GM12873 (cell line): ENCODE measurements around the gene SMPD3.
A peak's percentile ranks its signal among the peaks of the same experiment; 100 is the strongest.

Experiments
- TF ChIP-seq, protein P1 (sequence below): IDR thresholded peaks from 2 replicates; pipeline ENCODE4 v1.5.1; 2012; ENCODE audit warnings: low read depth, mild to moderate bottlenecking, moderate library complexity, low read length, control low read depth; ENCODE audit not compliant: insufficient read depth; ENCODE audit errors: missing control alignments

The SMPD3 gene

DNA sequence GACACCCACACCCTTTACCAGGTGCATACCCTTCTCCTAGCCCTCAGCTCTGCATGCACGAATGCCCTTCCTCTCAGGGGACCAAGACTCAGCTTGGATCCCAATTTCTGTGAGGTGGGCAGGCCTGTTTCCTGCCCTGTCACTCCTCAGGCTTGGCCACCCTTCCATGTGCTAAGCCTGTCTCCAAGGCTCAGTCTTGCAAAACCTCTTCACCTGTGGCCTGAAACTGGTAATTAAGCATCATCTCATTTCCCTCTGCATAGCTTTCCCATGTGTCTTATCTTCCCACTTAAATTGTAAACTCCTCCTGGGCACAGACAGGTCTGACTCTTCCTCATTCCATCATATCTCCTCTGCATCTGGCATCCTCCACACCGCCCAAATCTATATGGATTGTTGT lies 31.0 kb upstream of the SMPD3 start:
- TF ChIP-seq, protein P1, sequence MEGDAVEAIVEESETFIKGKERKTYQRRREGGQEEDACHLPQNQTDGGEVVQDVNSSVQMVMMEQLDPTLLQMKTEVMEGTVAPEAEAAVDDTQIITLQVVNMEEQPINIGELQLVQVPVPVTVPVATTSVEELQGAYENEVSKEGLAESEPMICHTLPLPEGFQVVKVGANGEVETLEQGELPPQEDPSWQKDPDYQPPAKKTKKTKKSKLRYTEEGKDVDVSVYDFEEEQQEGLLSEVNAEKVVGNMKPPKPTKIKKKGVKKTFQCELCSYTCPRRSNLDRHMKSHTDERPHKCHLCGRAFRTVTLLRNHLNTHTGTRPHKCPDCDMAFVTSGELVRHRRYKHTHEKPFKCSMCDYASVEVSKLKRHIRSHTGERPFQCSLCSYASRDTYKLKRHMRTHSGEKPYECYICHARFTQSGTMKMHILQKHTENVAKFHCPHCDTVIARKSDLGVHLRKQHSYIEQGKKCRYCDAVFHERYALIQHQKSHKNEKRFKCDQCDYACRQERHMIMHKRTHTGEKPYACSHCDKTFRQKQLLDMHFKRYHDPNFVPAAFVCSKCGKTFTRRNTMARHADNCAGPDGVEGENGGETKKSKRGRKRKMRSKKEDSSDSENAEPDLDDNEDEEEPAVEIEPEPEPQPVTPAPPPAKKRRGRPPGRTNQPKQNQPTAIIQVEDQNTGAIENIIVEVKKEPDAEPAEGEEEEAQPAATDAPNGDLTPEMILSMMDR, result no peak

DNA sequence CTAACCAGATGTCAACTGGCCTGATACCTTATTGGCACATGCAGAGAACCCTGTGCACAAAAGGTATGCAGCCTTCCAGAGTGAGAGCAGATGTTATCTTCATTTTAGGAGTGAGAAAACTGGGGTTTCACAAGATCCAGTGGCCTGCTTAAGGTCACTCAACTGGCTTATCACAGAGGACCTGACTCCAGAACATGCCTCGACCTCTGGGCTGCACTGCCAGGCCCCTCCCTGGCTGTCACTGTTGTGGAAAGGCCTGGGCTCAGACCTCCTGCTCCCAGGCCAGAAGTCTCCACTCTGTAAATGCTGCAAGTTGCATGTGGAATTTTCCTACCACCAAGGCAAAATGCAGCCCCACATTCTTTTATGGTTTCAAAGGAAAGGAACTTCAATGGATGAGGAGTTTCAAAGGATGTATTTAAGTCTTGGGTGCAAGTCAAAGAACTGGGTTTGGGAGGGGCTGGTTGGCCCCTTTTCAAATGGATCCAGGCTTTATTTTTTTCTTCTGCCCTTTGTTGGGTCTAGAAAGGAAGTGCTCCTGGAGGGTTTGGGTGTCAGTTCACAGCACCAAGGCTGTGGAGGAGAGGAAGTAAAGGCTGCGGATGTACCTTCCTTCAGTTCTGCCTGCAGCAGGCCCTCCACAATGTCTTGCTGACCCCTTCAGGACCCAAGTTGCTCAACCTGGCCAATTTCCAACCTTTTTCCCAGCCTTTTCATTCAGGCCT lies 30.4 kb upstream of the SMPD3 start:
- TF ChIP-seq, protein P1, result no peak

DNA sequence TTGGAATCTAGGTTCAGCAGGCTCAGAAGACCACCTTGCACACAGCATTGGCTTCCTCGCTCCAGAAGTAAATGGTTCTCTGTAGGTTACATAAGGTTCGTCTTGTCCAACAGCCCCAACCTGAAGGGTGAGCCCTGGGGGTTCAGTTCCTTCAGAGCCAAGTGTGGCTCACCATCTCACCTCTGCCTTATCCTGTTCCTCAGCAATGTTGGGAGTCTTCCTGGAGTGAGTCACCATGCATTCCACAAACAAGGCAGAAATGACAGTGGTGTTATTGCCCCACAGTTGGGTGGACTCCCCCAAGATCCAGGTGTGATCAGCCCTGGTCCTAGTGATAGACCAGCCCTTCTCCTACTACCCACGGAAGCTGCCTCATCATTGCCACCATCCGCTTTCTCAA lies 26.8 kb upstream of the SMPD3 start:
- TF ChIP-seq, protein P1, result no peak

DNA sequence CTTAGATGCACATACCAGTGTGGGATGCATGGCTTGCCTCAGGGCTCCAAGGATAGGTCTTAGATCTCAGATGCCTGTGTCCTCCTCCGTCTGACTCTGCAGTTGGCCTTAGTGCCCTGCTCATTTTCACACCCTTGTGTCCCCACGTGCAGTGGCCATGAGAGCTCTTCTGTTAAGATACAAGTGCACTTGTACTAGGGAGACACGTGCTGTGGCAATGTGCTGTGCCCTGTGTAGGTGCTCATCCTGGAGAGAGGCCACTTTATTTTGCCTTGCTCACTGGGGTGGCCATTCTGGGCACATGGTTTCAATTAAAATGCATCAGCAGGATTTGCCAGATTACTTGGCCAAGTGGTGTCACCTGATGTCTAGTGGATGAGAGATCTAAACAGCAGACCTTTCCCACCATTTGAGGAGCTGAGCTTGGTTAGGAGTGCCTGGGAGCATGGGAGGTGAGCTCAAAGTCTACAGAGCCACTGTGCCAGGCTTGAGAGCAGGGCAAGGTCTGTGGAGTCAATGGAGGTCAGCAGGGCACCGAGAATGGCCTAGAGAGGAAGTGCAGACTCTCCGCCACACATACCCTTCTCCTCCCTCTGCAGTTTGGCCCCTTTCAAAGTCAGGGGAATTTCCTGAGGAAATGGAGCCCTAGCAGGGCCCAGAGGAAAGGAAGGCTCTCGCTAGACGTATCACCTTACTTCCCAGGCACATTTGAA lies 25.2 kb upstream of the SMPD3 start:
- TF ChIP-seq, protein P1, result no peak

DNA sequence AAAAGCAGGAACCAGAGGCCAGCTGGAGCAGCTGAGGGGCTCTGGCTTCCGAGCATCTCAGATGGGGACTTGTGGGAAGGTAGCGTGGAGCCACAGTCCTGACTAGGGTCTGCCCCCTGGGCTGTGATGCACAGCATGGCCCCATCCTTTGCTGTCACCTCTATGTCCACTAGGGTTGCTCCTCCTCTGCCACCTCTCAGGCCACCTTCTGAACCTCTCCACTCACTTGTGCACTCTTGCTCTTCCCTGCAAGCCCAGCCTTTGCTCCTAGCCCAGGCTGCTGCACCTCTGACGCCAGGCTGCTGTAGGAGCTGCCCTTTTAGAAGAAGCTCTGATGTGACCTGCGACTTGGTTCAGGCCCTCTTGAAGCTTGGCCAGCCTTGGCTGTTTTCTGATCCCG lies 24.3 kb upstream of the SMPD3 start:
- TF ChIP-seq, protein P1, result no peak

DNA sequence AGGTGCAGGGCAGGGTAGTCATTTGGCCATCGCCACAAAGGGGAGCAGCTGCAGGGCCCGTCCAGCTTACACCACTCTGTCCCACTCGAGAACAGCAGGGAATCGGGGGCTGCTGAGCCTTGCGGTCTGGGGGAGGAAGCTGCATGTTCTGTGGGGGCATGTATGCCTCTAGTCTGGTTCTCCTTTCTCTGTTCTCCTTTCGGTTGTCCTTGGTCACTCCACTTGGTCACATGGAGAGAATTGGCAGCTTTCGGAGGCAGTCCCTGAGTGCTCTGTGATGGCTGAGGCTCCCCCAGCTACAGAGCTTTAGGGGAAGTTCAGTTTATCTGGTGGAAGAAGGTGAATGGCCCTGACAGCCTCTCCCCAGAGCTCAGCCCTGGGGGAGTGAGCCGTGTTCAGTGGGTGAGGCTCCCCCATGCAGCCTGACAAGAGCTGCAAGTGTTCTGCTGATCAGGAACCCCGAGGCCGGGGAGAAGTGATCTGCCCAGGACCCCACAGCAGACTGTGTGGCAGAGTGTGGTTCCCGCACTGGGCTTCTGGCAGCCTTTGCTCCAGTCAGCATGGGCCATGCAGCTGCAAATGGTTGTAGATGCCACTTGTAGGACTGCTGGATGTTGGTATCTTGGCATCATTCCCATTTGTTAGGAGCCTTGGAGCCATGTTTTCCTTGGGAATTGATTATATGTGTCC lies 22.3 kb upstream of the SMPD3 start:
- TF ChIP-seq, protein P1, result peak; percentile 13

DNA sequence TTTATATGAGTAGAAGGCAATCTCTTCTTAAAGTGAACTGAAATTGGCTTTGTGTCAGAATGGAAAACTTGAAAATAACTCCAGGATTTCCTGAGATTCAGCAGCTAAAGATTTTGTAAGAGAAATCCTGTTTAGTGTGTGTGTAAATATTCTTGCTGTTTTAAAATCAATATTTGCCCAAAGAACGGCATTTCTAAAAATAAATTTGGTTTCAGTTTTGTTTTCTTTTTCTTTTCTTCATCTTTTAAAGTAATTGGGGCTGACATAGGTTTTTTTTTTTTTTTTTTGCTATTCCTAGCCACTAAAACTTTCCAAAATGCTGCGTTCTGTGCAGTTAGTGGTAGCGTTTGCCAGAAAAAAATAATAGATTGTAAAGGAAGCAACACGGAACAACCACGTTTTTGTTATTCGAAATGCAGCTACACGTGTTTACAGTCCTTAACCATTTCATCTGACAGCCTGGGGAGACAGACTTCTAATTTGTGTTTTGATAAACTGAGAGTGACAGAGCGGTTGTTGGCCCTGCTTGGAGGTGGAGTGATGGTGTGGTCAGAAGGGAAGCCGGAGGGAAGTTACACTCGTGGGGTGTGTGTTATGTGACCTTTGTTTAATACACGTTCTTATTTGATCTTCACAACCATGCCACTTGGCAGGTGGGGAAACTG lies 21.6 kb upstream of the SMPD3 start:
- TF ChIP-seq, protein P1, result no peak
